Prostate gland (tissue), 2 donors: Measurements from ENCODE around the gene CTNNBL1. TPM values are rescaled to one million over a fixed set of nuclear protein-coding genes. Genes with fewer than 3 reads are reported as not detected.

Experiments used
- DNase-seq: peaks from one replicate; pipeline ENCODE4 v3.0.0-alpha.2; 2019; ENCODE audit warnings: low spot score
- H3K27ac ChIP-seq, 2 donors: fragments of 200-600 bp; sonication (generic); 2 replicates each; pipeline ENCODE4 v1.5.1; 2017 to 2019
- H3K27me3 ChIP-seq: fragments of 200-600 bp; sonication (generic); replicated peaks from 2 replicates; pipeline ENCODE4 v1.5.1; 2019; ENCODE audit not compliant: insufficient read depth
- H3K36me3 ChIP-seq, 2 donors: fragments of 200-600 bp; sonication (generic); 1 replicate in 1 of 2; 2 replicates in 1 of 2; pipeline versions ENCODE4 v1.5.1 to v1.8.1; 2017 to 2019
- H3K4me1 ChIP-seq: fragments of 200-600 bp; sonication (generic); replicated peaks from 2 replicates; pipeline ENCODE4 v1.5.1; 2019
- H3K4me3 ChIP-seq, 2 donors: fragments of 200-600 bp; sonication (generic); 2 replicates each; pipeline ENCODE4 v1.5.1; 2017 to 2019
- H3K9me3 ChIP-seq: fragments of 200-600 bp; sonication (generic); 2 replicates; pipeline ENCODE4 v1.5.1; 2017
- POLR2A ChIP-seq: fragments of 450-650 bp; IDR thresholded peaks from one replicate; pipeline ENCODE4 v1.6.1; 2016; ENCODE audit warnings: antibody characterized with exemption, mild to moderate bottlenecking
- POLR2AphosphoS5 ChIP-seq: sonication (generic); formaldehyde crosslinking; IDR thresholded peaks from one replicate; pipeline ENCODE4 v1.6.1; 2017; ENCODE audit warnings: antibody characterized with exemption
- WGBS: methylation state at CpG from one replicate; pipeline ENCODE4 v1.1.5; 2018; 5-methylcytosine and 5-hydroxymethylcytosine counted together
- intact Hi-C: fragments of 100-400 bp; cut with DNase I; formaldehyde crosslinking; loops from one replicate; pipeline ENCODE4 v1.14.2; 2022
- total RNA-seq, 2 donors: library from RNA; depleted of rRNA; stranded (reverse); fragments of >200 nt; gene quantifications; one replicate each; pipeline ENCODE4 v1.1.0, GENCODE V29; 2016
- TF ChIP-seq, protein P1 (sequence below), 4 experiments: fragments of 200-600 bp in 2 of 4; fragments of 450-650 bp in 2 of 4; sonication (generic) in 2 of 4; IDR thresholded peaks; 1 replicate in 3 of 4; 2 replicates in 1 of 4; pipeline ENCODE4 v1.5.1; 2016 to 2019; ENCODE audit warnings: antibody characterized with exemption in 4 of 4, mild to moderate bottlenecking in 2 of 4, moderate library complexity in 2 of 4

The CTNNBL1 gene
- total RNA-seq, 2 donors from 2014 or later: 29.9 to 61.0 TPM

DNA sequence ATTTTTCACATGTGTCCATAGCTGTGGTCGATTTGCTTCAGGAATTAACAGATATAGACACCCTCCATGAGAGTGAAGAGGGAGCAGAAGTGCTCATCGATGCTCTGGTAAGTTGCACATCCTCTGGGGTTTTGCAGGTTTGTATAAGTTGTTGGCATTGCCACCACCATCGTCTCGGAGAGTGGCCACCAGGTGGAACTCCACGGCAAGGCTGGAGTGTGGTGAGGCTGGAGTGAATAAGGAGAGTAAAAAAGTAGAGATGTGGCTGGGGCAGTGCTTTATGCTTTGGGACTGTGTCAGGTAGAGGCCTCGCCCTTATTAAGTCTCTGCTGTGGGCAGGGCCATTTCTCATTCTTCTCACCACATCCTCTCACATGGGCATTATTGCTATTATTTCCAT lies 63.7 kb downstream of the CTNNBL1 start:
- Histone ChIP-seq H3K4me1 (peaks cover 6% of the 10 kb centered on the region), H3K9me3 (no peaks in the 10 kb centered on the region), H3K4me3 (no peak overlapping the region), H3K27ac (no peak overlapping the region), H3K36me3 (no peaks in the 10 kb centered on the region), H3K27me3 (no peaks in the 10 kb centered on the region)
- TF ChIP-seq, protein P1, sequence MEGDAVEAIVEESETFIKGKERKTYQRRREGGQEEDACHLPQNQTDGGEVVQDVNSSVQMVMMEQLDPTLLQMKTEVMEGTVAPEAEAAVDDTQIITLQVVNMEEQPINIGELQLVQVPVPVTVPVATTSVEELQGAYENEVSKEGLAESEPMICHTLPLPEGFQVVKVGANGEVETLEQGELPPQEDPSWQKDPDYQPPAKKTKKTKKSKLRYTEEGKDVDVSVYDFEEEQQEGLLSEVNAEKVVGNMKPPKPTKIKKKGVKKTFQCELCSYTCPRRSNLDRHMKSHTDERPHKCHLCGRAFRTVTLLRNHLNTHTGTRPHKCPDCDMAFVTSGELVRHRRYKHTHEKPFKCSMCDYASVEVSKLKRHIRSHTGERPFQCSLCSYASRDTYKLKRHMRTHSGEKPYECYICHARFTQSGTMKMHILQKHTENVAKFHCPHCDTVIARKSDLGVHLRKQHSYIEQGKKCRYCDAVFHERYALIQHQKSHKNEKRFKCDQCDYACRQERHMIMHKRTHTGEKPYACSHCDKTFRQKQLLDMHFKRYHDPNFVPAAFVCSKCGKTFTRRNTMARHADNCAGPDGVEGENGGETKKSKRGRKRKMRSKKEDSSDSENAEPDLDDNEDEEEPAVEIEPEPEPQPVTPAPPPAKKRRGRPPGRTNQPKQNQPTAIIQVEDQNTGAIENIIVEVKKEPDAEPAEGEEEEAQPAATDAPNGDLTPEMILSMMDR (IDR thresholded peaks at IDR 0.05): peak in 1 of 4 experiments; percentile 18
- TF ChIP-seq POLR2AphosphoS5: no peak
- WGBS: 79% methylated on average over 6 of the region's 6 CpGs
- intact Hi-C loops: no loop called here
- no peak for DNase-seq

DNA sequence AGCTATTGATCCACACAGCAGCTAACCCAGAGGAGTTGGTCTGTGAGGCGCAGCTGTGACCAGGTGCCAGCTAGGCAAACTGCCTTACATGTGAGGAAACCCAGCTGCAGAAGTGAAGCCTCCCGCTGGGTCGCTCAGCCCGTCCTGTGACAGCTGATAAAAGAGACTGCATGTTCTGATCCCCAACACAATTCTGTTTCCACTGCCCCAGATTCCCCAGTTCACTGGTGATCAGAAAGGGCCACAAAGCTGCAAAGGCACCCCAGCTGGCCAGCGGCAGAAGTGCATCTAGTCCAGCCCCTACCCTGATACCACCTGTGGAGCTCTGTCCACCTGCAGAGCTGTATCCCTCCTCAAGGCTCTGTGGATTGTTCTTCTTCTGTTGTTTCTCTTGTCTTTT lies 64.5 kb downstream of the CTNNBL1 start:
- WGBS: 72% methylated on average over 5 of the region's 5 CpGs
- H3K36me3 ChIP-seq: no peaks in the 10 kb centered on the region
- no peak overlapping the region for H3K27ac ChIP-seq
- DNase-seq: no peak
- peaks cover 6% of the 10 kb centered on the region for H3K4me1 ChIP-seq
- TF ChIP-seq POLR2A (no peak), POLR2AphosphoS5 (no peak)
- TF ChIP-seq, protein P1 (IDR thresholded peaks at IDR 0.05): no peak
- intact Hi-C loops: no loop called here
- H3K4me3 ChIP-seq: no peak overlapping the region
- no peaks in the 10 kb centered on the region for H3K27me3 ChIP-seq
- H3K9me3 ChIP-seq: no peaks in the 10 kb centered on the region

DNA sequence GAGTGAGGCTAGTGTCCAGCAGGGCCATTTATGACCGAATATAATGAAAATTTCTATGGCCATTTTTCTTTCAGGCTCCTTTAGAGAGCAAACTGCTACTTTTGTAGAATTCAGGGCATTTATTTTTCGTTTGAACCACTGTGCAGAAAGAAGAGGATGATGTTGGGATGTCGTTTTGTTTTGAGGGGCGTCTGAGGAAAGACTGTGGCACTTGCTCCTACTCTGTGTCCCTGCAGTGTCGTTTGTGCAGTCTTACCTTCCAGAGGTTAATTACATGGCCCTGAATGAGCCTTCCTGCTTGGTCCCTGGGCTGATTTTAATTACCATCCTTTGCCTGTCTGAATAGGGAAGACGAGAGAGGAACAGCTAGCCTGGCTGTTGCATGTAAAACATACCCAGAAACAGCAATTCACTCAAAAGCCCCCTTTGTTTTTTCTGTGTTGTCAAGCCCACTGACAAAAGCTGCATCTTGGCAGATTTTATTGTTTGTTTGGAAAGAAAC lies 65.3 kb downstream of the CTNNBL1 start:
- 68% methylated on average over 6 of the region's 6 CpGs for WGBS
- Histone ChIP-seq H3K4me1 (peaks cover 6% of the 10 kb centered on the region), H3K9me3 (no peaks in the 10 kb centered on the region), H3K27me3 (no peaks in the 10 kb centered on the region), H3K27ac (no peak overlapping the region), H3K36me3 (no peaks in the 10 kb centered on the region), H3K4me3 (no peak overlapping the region)
- DNase-seq: no peak
- no peak for TF ChIP-seq POLR2AphosphoS5
- TF ChIP-seq, protein P1 (IDR thresholded peaks at IDR 0.05): no peak
- intact Hi-C loops: no loop called here

DNA sequence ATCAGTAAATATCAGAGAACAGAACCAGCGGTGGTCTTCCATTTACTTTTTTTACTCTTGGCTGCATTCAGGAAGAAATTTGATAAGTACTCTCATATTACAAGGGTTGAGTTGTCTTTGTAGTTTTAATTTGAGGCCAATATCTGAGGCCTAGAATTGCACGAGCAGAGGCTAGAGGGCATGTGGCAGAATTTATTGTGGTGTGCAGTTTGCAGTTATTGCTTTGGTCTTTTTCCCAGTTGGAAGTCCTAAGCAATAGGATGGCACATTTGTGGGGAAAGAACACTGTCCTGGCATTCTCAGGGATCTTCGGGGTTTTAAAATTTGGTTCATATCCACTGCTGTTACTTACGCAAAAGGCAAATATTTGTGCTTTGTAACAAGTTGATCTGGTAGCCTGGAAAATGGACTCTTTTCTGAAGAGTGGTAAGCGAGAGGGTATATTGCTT lies 66.0 kb downstream of the CTNNBL1 start:
- intact Hi-C loops: no loop called here
- H3K36me3 ChIP-seq: no peaks in the 10 kb centered on the region
- WGBS: 41% methylated on average over 5 of the region's 5 CpGs

DNA sequence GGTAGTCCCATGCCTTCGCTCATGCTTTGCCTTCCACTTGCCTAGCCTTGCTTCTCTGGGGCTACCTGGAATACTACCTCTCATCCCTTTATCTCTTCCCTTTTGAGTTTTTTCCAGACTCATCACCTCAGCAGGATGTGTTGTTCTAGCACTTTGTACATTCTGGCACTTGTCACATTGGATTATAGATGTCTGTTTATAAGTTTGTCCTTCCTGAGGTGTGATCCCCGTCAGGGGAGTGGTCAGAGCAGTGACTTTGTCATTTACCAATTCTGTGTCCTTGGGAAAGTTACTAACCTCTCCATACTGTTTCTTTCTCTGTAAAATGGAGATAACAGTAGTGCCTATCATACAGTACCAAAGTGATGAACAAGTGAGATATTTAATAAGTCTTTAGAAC lies 66.5 kb downstream of the CTNNBL1 start:
- H3K9me3 ChIP-seq: no peaks in the 10 kb centered on the region
- H3K4me3 ChIP-seq: no peak overlapping the region
- H3K27me3 ChIP-seq: no peaks in the 10 kb centered on the region
- no peaks in the 10 kb centered on the region for H3K36me3 ChIP-seq
- peaks cover 6% of the 10 kb centered on the region for H3K4me1 ChIP-seq
- 80% methylated on average over 2 of the region's 2 CpGs for WGBS
- no peak for DNase-seq
- TF ChIP-seq POLR2A: no peak
- TF ChIP-seq, protein P1 (IDR thresholded peaks at IDR 0.05): no peak
- intact Hi-C loops: no loop called here
- H3K27ac ChIP-seq: no peak overlapping the region

More for the DNA sequence above, 66.0 kb downstream of the CTNNBL1 start:
- DNase-seq: no peak
- Histone ChIP-seq H3K27me3 (no peaks in the 10 kb centered on the region), H3K4me3 (no peak overlapping the region), H3K27ac (no peak overlapping the region), H3K9me3 (no peaks in the 10 kb centered on the region), H3K4me1 (peaks cover 6% of the 10 kb centered on the region)
- TF ChIP-seq, protein P1 (IDR thresholded peaks at IDR 0.05): no peak
- no peak for TF ChIP-seq POLR2A
- TF ChIP-seq POLR2AphosphoS5: no peak
